ENCODE measurements around the gene ZIC5. TPM values are rescaled to one million over a fixed set of nuclear protein-coding genes. Genes with fewer than 3 reads are reported as not detected.

ZIC5 gene
- total RNA-seq, 1 donor = not detected

GRCh38 chr13:99973808-99974185 is 2.2 kb upstream of the ZIC5 start:
- no peak overlapping the region for H3K4me3 ChIP-seq (ENCODE audit: low read depth, low read length)
- no peak for TF ChIP-seq CTCF (IDR thresholded peaks at IDR 0.05; ENCODE audit: insufficient read depth, low read depth, low read length)
- no peak for DNase-seq (ENCODE audit: low read depth)

GRCh38 chr13:99973163-99973807 is 1.7 kb upstream of the ZIC5 start:
- DNase-seq (ENCODE audit: low read depth) = no peak
- H3K4me3 ChIP-seq (ENCODE audit: low read depth, low read length) = no peak overlapping the region
- no peak for TF ChIP-seq CTCF (IDR thresholded peaks at IDR 0.05; ENCODE audit: insufficient read depth, low read depth, low read length)

GRCh38 chr13:99972190-99972731 is 694 bp upstream of the ZIC5 start:
- no peak for DNase-seq (ENCODE audit: low read depth)
- no peak overlapping the region for H3K4me3 ChIP-seq (ENCODE audit: low read depth, low read length)
- no peak for TF ChIP-seq CTCF (IDR thresholded peaks at IDR 0.05; ENCODE audit: insufficient read depth, low read depth, low read length)

- H3K4me3 ChIP-seq (ENCODE audit: low read depth, low read length) = no peak overlapping the region
- no peak for TF ChIP-seq CTCF (IDR thresholded peaks at IDR 0.05; ENCODE audit: insufficient read depth, low read depth, low read length)
These were observed 654 bp downstream of the ZIC5 start for GRCh38 chr13:99970651-99971575.

GRCh38 chr13:99969919-99970650 is 1.5 kb downstream of the ZIC5 start:
- DNase-seq (ENCODE audit: low read depth) = no peak
- no peak overlapping the region for H3K4me3 ChIP-seq (ENCODE audit: low read depth, low read length)
- no peak for TF ChIP-seq CTCF (IDR thresholded peaks at IDR 0.05; ENCODE audit: insufficient read depth, low read depth, low read length)

More at GRCh38 chr13:99970651-99971575, 654 bp downstream of the ZIC5 start:
- no peak for DNase-seq (ENCODE audit: low read depth)

- no peak overlapping the region for H3K4me3 ChIP-seq (ENCODE audit: low read depth, low read length)
- TF ChIP-seq CTCF (IDR thresholded peaks at IDR 0.05; ENCODE audit: insufficient read depth, low read depth, low read length) = no peak
- no peak for DNase-seq (ENCODE audit: low read depth)
These were observed 2.1 kb downstream of the ZIC5 start for GRCh38 chr13:99969453-99969918.
